Measurements from ENCODE around the gene COL18A1.

Gene COL18A1

DNA sequence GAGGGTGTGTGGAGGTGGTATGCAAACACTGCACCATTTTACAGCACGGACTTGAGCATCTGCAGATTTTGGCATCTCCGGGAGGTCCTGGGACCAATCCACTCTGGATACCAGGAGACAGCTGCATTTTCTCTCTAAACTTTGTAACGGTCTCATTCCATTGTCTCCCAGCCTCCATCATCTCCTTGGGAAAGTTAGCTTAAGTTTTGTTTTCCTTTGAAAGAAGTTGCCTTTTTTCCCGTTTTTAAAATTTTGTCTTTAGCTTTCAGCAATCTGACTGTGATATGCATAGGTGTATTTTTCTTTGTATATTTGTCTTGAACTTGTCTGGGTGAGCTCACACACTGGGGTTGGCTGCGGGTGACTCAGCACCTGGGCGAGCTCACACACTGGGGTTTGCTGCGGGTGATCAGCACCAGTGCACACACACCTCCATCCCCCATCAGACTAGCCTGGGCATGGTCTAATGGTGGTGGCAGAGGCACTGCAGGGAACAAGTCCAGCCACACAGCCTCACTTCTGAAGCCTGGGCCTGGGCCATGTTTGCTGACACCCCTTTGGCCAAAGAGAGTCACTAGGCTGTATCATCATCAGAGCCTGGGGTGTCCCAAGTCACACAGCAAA, 32.1 kb upstream of the COL18A1 start:
- TF ChIP-seq ZNF384 (IDR thresholded peaks at IDR 0.05) (no peak), L3MBTL2 (conservative IDR thresholded peaks at IDR 0.05) (no peak), FOXK2 (IDR thresholded peaks at IDR 0.05) (no peak), SUZ12 (IDR thresholded peaks at IDR 0.05) (no peak), CTBP1 (IDR thresholded peaks at IDR 0.05; ENCODE audit: borderline replicate concordance) (no peak), HDGF (IDR thresholded peaks at IDR 0.05; ENCODE audit: borderline replicate concordance) (no peak), ELF4 (IDR thresholded peaks at IDR 0.05) (no peak), ARNT (IDR thresholded peaks at IDR 0.05) (no peak), FOXM1 (IDR thresholded peaks at IDR 0.05; ENCODE audit: borderline replicate concordance) (no peak), TARDBP (IDR thresholded peaks at IDR 0.05) (no peak)
- TF ChIP-seq, protein P1, sequence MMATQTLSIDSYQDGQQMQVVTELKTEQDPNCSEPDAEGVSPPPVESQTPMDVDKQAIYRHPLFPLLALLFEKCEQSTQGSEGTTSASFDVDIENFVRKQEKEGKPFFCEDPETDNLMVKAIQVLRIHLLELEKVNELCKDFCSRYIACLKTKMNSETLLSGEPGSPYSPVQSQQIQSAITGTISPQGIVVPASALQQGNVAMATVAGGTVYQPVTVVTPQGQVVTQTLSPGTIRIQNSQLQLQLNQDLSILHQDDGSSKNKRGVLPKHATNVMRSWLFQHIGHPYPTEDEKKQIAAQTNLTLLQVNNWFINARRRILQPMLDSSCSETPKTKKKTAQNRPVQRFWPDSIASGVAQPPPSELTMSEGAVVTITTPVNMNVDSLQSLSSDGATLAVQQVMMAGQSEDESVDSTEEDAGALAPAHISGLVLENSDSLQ (IDR thresholded peaks at IDR 0.05): no peak
- no peak for DNase-seq (ENCODE audit: extremely low spot score)
- CTCF ChIA-PET: no interaction called here
- POLR2A ChIA-PET: no interaction called here

DNA sequence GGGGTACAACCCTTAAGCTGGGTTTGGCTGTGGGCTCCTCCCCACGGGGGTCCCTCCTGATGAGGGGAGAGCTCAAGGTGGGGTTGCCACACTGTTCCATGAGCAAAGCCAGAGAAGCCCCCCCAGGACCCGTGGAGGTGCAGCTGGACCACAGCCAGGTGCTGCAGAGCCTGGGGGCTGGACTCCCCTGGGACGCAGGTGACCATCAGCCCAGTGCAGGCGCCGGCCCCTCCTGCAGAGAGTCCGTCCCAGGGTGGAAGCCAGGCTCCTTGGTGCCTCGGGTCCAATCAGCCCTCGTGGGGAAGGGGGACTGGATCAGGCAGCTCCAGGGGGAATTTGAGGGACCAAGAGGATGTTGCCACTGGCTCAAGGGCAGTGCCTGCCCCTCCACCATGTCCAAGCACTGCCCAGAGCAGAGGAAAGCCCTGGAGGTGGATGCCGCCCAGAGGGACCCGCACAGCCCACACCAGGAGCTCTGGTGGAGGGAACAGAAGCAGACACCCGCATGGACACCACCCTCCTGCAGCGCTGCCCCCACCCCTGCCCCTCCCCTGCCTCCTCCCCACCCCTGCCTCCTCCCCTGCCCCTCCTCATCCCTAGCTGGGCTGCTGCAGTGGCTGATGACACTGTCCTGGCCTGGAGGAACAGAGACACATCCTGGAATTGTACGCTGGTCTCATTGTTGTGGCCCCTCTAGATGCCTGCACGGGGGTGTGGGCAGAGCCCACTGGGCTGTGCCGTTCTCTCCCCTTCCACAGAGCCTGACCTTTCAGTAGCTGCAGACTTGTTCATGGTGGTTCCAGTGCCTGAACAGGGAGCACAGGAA, 30.8 kb upstream of the COL18A1 start:
- CTCF ChIA-PET: no interaction called here
- DNase-seq (ENCODE audit: extremely low spot score): no peak
- POLR2A ChIA-PET: no interaction called here
- TF ChIP-seq LEF1 (IDR thresholded peaks at IDR 0.05; ENCODE audit: borderline replicate concordance) (no peak), L3MBTL2 (conservative IDR thresholded peaks at IDR 0.05) (no peak), TARDBP (IDR thresholded peaks at IDR 0.05) (no peak), HDGF (IDR thresholded peaks at IDR 0.05; ENCODE audit: borderline replicate concordance) (no peak), SUZ12 (IDR thresholded peaks at IDR 0.05) (no peak), NFRKB (IDR thresholded peaks at IDR 0.05) (no peak), ZNF384 (IDR thresholded peaks at IDR 0.05) (no peak), FOXA1 (IDR thresholded peaks at IDR 0.05) (no peak), FOXK2 (IDR thresholded peaks at IDR 0.05) (no peak), ARNT (IDR thresholded peaks at IDR 0.05) (no peak)
- TF ChIP-seq, protein P1 (IDR thresholded peaks at IDR 0.05): no peak

DNA sequence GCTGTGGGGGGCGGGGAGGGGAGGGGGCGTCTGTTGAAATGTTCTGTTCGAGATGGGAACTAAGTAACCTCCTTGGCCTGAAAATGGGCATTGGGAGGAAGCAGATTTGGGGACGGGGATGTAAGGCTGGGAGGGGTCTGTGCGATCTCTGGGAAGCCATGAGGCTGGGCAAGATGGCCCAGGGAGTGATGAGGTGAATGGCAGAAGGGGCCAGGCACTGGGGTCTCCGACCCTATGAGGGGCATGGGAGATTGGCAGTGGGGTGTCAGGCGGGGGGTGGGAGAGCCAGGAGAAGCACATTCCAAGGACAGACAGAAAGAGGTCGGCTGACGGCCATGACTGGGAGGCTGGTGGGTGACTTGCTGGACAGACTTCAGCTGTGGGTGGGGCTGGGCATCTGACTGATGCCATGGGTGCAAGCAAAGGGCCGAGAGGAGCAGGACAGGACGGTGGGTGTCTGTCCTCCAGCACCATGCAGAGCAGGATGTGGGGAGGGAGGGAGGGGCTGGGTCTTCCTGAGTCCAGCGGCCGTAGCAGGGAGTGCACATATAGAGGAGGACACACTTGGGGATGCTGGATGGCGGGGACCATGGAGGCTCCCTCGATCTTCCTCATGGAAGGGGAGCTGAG, 30.0 kb upstream of the COL18A1 start:
- ChIA-PET CTCF (no interaction called here), POLR2A (no interaction called here)
- TF ChIP-seq SUZ12 (IDR thresholded peaks at IDR 0.05) (no peak), FOXK2 (IDR thresholded peaks at IDR 0.05) (no peak), ELF4 (IDR thresholded peaks at IDR 0.05) (no peak), ZNF384 (IDR thresholded peaks at IDR 0.05) (no peak), L3MBTL2 (conservative IDR thresholded peaks at IDR 0.05) (no peak), FOXM1 (IDR thresholded peaks at IDR 0.05; ENCODE audit: borderline replicate concordance) (no peak), ARNT (IDR thresholded peaks at IDR 0.05) (no peak), TARDBP (IDR thresholded peaks at IDR 0.05) (no peak), LEF1 (IDR thresholded peaks at IDR 0.05; ENCODE audit: borderline replicate concordance) (no peak), SP1 (IDR thresholded peaks at IDR 0.05) (no peak), HDGF (IDR thresholded peaks at IDR 0.05; ENCODE audit: borderline replicate concordance) (no peak), NFRKB (IDR thresholded peaks at IDR 0.05) (no peak), FOXA1 (IDR thresholded peaks at IDR 0.05) (no peak), CTBP1 (IDR thresholded peaks at IDR 0.05; ENCODE audit: borderline replicate concordance) (no peak), BHLHE40 (IDR thresholded peaks at IDR 0.05; ENCODE audit: borderline replicate concordance) (no peak)
- TF ChIP-seq, protein P1 (IDR thresholded peaks at IDR 0.05): no peak
- no peak for DNase-seq (ENCODE audit: extremely low spot score)

DNA sequence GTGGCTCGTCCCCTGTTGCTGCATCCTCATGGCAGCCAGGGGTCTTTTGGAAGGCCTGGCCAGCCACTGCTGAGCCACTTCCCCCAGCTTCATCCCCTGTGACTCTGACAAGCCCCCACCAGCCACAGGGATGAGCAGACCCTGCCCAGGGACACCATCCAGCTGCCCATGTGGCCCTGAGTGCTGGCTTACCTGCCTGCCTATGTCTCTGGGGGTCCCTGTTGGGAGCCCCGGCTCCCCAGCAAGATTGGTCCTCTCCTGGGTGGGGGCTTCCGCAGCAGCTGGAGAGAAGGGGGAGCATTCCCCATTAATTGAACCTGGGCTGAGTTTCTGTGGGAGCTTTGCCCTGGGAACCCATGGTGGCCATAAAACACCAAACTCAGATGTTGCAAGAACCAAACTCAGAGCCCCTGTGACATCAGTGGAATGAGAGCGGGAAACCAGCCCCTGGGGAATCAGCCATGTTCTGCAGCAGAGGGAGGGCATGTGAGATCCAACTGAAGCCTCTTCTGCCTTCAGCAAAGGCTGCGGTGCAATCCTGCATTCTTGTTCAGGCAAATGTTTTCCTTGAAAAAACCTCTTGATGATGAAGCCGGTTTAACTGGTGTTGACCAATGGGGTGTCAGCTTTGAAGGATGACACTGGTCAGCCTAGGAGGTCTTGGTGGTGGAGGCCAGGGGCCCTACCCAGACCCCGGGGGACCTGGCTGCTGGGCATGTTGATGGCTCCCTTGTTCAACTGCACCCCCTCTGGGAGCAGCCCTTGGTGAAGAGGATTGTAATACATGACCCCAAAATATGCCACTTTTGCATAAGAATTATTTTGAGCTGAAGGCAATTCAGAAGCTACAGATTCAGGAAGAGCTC, 28.3 kb upstream of the COL18A1 start:
- POLR2A ChIA-PET: no interaction called here
- CTCF ChIA-PET: no interaction called here
- TF ChIP-seq, protein P1 (IDR thresholded peaks at IDR 0.05): no peak
- TF ChIP-seq HDGF (IDR thresholded peaks at IDR 0.05; ENCODE audit: borderline replicate concordance) (no peak), LEF1 (IDR thresholded peaks at IDR 0.05; ENCODE audit: borderline replicate concordance) (no peak), ELF4 (IDR thresholded peaks at IDR 0.05) (no peak), L3MBTL2 (conservative IDR thresholded peaks at IDR 0.05) (no peak), CTBP1 (IDR thresholded peaks at IDR 0.05; ENCODE audit: borderline replicate concordance) (no peak), FOXA1 (IDR thresholded peaks at IDR 0.05) (no peak), ZNF384 (IDR thresholded peaks at IDR 0.05) (no peak), SUZ12 (IDR thresholded peaks at IDR 0.05) (no peak), NFRKB (IDR thresholded peaks at IDR 0.05) (no peak), ARNT (IDR thresholded peaks at IDR 0.05) (no peak), BHLHE40 (IDR thresholded peaks at IDR 0.05; ENCODE audit: borderline replicate concordance) (no peak)
- no peak for DNase-seq (ENCODE audit: extremely low spot score)

Data from HEK293T (cell line).